Endothelial cell of hepatic sinusoid (primary cell): ENCODE measurements around the gene GPC5.

ENCODE experiments used
- in situ Hi-C: cut with HindIII; loops from 2 replicates; pipeline ENCODE4 v1.10.0; 2017; ENCODE audit warnings: low sequenced_read_pairs

Gene GPC5

GRCh38 chr13:92303428-92303827 lies 905.0 kb downstream of the GPC5 start:
- in situ Hi-C loops: no loop called here

GRCh38 chr13:92307752-92308151 lies 909.3 kb downstream of the GPC5 start:
- in situ Hi-C loops: no loop called here

GRCh38 chr13:92312823-92313222 lies 914.4 kb downstream of the GPC5 start:
- in situ Hi-C loops: no loop called here

GRCh38 chr13:92313382-92313781 lies 915.0 kb downstream of the GPC5 start:
- in situ Hi-C loops: no loop called here

DNA sequence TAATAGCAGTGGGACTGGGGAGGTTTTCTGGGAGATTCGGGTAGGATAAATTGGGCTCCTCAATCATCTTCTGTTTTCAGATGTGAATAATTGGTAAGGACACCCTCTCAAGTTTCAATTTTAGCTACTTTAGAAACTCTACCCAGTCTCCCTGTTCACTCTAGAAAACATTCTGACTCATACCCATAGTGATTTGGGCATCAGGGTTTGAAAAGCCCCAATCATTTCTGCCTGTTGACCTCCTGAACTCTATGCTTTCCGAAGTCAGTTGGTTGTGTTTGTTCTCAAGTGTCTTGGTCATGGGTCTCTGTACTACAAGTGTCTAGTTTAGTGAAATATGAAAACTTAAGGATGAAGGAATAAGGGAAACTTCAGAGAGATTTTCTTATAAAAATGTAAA lies 916.8 kb downstream of the GPC5 start:
- in situ Hi-C loops: loop anchor here (5.0 kb wide), 1 partner anchor 37 kb away; no protein-coding TSS in a partner anchor

- in situ Hi-C loops: loop anchor here (5.0 kb wide), 1 partner anchor 36 kb away; no protein-coding TSS in a partner anchor
These were observed 917.6 kb downstream of the GPC5 start for GRCh38 chr13:92316030-92316429.

- in situ Hi-C loops: loop anchor here (5.0 kb wide), 1 partner anchor 35 kb away; no protein-coding TSS in a partner anchor
These were observed 918.6 kb downstream of the GPC5 start for GRCh38 chr13:92317066-92317465.

DNA sequence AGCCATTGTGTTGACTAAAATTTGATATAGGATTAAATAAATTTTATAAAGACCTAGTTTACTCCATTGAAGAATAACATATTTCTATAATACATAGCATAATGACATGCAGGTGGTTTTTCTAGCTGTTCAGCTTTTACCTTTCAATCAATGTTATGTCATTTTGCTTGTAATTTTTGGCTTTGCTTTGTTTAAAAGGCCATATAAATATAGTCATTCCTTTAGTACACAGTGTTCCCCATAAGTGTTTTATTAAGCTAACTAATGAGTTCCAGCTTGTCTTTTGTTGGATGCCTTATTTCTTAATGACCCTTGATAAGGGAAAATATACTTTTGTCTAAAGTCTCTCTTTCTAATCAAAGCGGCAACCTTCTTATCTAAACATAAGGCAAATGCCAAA lies 921.9 kb downstream of the GPC5 start:
- in situ Hi-C loops: no loop called here

GRCh38 chr13:92321174-92321573 lies 922.8 kb downstream of the GPC5 start:
- in situ Hi-C loops: no loop called here

DNA sequence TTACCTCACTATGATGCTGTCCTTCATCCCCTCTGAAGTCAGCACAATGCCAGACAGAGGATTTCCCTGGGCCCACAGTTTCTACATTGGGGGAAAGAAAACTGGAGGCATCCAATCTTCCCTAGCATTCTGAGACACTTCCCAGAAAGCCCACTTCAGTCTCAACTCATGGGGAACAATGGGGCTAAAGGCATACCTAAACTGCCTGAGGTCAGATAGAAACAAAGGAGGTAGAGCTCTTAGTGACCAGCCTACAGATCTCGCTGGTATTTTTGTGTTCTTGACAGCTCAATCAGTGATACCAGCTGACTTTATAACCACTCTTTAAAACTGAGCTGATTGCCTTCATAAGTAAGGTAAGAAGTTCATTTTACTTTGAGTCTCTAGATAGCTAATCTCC lies 947.2 kb downstream of the GPC5 start:
- in situ Hi-C loops: no loop called here

DNA sequence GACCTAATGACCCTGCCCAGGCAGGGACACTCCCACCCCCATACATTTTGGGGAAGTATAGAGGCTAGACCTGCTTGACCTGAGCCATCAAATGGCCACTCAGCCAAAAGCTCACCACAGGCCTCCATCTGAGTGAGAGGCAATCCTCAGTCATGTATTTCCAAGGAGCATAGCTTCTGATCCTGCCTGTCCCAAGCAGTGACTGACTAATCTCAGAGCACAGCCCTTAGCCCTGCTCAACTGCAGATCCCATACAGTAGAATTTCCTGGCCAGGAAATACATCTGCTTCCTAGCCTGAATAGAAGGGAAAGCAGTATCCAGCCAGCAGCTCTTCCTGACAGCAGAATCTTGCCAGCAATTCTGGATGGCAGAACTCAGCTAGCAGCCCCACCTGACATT lies 947.6 kb downstream of the GPC5 start:
- in situ Hi-C loops: no loop called here

- in situ Hi-C loops: loop anchor here (5.0 to 25.0 kb wide), 2 partner anchors 37 to 167 kb away; no protein-coding TSS in a partner anchor
These were observed 956.2 kb downstream of the GPC5 start for GRCh38 chr13:92354583-92354982.

DNA sequence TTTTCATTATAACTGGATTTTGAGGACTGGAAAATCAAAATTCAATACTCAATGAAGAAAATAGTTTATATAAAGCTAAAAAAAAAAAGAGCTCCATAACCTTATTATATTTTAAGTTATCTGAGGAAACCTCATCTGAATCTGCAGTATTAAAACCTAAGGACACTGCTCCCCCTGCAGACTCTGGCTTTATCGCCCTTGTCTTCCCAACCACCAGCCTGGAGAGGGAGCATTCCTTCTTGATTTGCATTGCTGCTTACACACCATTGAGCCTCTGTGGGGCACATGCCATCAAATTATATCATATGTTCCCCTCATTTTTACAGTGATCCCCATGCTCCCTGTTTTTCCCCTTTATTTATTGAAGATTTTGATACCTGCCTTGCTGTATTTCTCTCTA lies 956.8 kb downstream of the GPC5 start:
- in situ Hi-C loops: loop anchor here (25.0 kb wide), 1 partner anchor 168 kb away; no protein-coding TSS in a partner anchor

DNA sequence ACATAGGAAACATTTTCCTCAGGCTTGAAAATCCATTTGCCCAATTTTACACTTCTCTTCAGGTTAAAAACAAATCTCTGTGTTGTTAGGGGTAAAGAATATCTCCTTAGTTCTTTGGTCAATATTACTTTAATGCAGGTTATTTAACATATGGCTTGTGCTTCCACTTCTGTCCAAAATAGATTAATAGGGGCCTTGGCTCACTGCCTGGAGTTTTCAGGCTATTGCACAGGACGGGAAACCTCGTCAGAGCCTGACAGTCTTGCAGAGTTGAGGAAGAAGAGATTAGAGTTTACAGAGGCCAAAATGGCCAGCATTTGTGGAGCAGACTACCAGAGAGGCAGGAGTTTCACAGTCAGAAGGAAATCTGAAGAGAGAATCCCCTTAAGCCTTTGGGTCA lies 964.3 kb downstream of the GPC5 start:
- in situ Hi-C loops: loop anchor here (25.0 kb wide), 1 partner anchor 175 kb away; no protein-coding TSS in a partner anchor

GRCh38 chr13:92365904-92366303 lies 967.5 kb downstream of the GPC5 start:
- in situ Hi-C loops: loop anchor here (25.0 kb wide), 1 partner anchor 179 kb away; no protein-coding TSS in a partner anchor

DNA sequence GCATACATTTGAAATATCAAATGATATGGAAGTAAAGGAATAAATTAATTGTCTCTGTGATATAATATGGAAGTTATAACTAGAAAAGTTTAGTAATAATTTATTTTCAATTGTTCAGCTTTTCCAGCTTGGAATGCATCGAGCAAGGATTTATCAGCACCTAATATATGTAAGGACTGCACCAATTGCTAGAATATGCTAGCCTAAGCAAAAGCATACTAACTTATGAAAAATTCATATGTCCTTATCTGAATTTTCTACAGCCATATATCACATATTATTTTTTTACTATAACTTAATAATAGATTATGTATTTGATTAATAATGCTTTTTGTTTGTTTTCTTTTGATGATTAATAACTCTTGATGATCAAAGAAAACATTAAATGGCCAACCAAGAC lies 979.0 kb downstream of the GPC5 start:
- in situ Hi-C loops: no loop called here

GRCh38 chr13:92379371-92379770 lies 981.0 kb downstream of the GPC5 start:
- in situ Hi-C loops: no loop called here

DNA sequence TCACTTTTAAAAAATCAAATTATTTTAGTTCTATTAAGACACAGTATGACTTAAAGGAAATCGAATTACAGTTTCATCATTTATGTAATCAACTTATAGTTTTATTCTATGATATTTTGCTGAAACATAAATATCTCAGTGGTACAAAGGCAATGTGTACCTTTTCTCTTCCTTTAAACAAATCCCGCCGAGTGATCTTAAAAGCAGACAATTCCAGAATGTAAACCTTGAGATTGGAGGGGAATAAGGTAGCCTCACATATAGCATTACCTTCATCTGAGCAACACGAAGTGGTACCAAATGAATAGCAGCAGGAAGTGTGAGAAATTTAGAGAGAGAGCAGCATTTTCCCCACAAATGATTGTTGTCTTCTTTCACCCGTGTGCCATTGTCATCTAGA lies 986.0 kb downstream of the GPC5 start:
- in situ Hi-C loops: no loop called here

- in situ Hi-C loops: no loop called here
These were observed 988.8 kb downstream of the GPC5 start for GRCh38 chr13:92387245-92387644.

- in situ Hi-C loops: no loop called here
These were observed 991.8 kb downstream of the GPC5 start for GRCh38 chr13:92390217-92390616.

- in situ Hi-C loops: no loop called here
These were observed 1005.2 kb downstream of the GPC5 start for GRCh38 chr13:92403606-92404005.

DNA sequence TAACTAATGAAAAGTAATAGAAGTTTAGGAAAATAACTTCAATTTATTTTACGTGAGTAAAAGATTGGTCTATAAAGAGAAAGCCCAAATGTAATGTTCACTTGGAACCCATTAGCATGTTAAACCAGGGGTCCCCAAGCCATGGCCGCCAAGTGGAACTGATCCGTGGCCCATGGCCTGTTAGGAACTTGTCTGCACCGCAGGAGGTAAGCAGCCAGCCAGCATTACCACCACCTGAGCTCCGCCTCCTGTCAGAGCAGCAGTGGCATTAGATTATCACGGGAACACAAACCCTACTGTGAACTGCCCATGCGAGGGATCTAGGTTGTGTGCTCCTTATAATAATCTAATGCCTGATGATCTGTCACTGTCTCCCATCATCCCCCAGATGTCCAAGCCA lies 1009.4 kb downstream of the GPC5 start:
- in situ Hi-C loops: no loop called here

- in situ Hi-C loops: no loop called here
These were observed 1014.1 kb downstream of the GPC5 start for GRCh38 chr13:92412481-92412880.
